Colonic mucosa (tissue), 4 donors: ENCODE results near the gene GLCE. TPM values are rescaled to one million over a fixed set of nuclear protein-coding genes. Genes with fewer than 3 reads are reported as not detected.

Experiments
- DNase-seq: peaks from one replicate; pipeline ENCODE4 v3.0.0-alpha.2; 2020
- H3K27ac ChIP-seq: fragments of 200-600 bp; one replicate; pipeline ENCODE4 v1.8.0; 2021
- H3K27me3 ChIP-seq: fragments of 200-600 bp; one replicate; pipeline ENCODE4 v1.8.0; 2021
- H3K36me3 ChIP-seq: fragments of 200-600 bp; one replicate; pipeline ENCODE4 v1.8.0; 2021
- H3K4me1 ChIP-seq: fragments of 200-600 bp; one replicate; pipeline ENCODE4 v1.8.0; 2021; ENCODE audit warnings: mild to moderate bottlenecking
- H3K4me3 ChIP-seq: fragments of 200-600 bp; one replicate; pipeline ENCODE4 v1.8.0; 2021
- H3K9ac ChIP-seq, 2 donors: one replicate each; pipeline ENCODE4 v1.7.0; 2013; ENCODE audit warnings: control low read depth in 2 of 2, low read depth in 2 of 2, low read length in 2 of 2
- H3K9me3 ChIP-seq: fragments of 200-600 bp; one replicate; pipeline ENCODE4 v1.8.0; 2021
- intact Hi-C: fragments of 100-400 bp; cut with DNase I; formaldehyde crosslinking; loops from one replicate; pipeline ENCODE4 v1.14.1; 2022
- total RNA-seq, 2 donors: library from RNA; stranded (reverse); fragmentation: NEBNext Ultra II Directional in 1 of 2; extraction: Animal tissue kit (Norgen Biotek cat#: 25700) in 1 of 2; gene quantifications; one replicate each; pipeline ENCODE4 v1.2.1, GENCODE V29; 2021
- TF ChIP-seq, protein P1 (sequence below): fragments of 200-600 bp; IDR thresholded peaks from one replicate; pipeline ENCODE4 v1.8.0; 2022; ENCODE audit warnings: antibody characterized with exemption, mild to moderate bottlenecking
- donor health status: healthy.
- donor health status: DM: no; HTN: no; CAD: no.
- donor health status: DM: no; HTN: no; CAD: no.

The GLCE gene
- total RNA-seq, 2 donors from 2014 or later = 28.0 to 61.1 TPM

DNA sequence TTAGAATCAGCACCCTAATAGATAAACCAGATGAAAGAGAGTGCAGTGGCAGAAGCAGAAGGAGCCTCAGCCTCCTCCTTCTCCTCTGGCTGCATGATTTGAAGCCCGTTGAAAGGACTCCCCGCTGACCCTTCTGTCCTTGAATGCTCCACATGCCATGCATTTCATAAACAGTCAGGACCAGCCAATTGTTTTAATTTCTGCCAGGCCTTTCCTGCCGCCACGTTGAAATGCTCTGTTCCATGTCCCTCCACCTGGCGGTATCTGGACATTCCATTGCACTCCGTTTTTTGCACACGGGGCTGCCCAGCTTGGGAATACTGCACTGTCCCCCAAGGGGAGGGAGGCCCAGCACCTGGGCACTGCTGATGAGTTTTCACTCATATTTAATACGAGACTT is 35.2 kb upstream of the GLCE start:
- H3K27ac ChIP-seq = no peak overlapping the region
- TF ChIP-seq, protein P1, sequence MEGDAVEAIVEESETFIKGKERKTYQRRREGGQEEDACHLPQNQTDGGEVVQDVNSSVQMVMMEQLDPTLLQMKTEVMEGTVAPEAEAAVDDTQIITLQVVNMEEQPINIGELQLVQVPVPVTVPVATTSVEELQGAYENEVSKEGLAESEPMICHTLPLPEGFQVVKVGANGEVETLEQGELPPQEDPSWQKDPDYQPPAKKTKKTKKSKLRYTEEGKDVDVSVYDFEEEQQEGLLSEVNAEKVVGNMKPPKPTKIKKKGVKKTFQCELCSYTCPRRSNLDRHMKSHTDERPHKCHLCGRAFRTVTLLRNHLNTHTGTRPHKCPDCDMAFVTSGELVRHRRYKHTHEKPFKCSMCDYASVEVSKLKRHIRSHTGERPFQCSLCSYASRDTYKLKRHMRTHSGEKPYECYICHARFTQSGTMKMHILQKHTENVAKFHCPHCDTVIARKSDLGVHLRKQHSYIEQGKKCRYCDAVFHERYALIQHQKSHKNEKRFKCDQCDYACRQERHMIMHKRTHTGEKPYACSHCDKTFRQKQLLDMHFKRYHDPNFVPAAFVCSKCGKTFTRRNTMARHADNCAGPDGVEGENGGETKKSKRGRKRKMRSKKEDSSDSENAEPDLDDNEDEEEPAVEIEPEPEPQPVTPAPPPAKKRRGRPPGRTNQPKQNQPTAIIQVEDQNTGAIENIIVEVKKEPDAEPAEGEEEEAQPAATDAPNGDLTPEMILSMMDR = no peak

DNA sequence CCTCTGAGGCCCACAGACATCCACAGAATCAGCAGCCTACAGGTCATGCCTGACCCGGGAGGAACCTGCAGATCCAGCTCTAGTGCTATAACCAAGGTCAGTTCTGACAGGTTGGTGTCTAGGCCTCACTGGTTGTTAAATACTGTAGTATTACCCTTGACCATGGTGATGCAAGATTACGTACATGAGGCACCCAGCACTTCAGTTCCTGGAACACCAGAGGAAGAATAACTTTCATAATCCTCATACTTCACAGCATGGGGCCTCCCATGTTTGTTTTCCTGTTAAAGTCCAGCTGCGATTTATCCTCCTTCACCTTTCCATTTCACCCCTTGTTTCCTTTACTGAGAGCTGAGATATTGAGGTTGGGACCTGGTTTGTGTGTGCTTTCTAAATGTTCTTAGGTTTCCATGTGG is 34.4 kb upstream of the GLCE start:
- no peaks in the 10 kb centered on the region for H3K9me3 ChIP-seq
- no peaks in the 10 kb centered on the region for H3K4me1 ChIP-seq
- H3K27me3 ChIP-seq = no peaks in the 10 kb centered on the region
- no peak overlapping the region for H3K9ac ChIP-seq
- TF ChIP-seq, protein P1 = no peak
- H3K36me3 ChIP-seq = no peaks in the 10 kb centered on the region
- no peak overlapping the region for H3K27ac ChIP-seq
- DNase-seq = peak; percentile 35
- intact Hi-C loops = no loop called here
- no peak overlapping the region for H3K4me3 ChIP-seq

More for the DNA sequence above, 35.2 kb upstream of the GLCE start:
- Histone ChIP-seq H3K9me3 (no peaks in the 10 kb centered on the region), H3K4me3 (no peak overlapping the region), H3K9ac (no peak overlapping the region), H3K27me3 (no peaks in the 10 kb centered on the region), H3K36me3 (no peaks in the 10 kb centered on the region), H3K4me1 (no peaks in the 10 kb centered on the region)
- DNase-seq = no peak
- intact Hi-C loops = no loop called here

DNA sequence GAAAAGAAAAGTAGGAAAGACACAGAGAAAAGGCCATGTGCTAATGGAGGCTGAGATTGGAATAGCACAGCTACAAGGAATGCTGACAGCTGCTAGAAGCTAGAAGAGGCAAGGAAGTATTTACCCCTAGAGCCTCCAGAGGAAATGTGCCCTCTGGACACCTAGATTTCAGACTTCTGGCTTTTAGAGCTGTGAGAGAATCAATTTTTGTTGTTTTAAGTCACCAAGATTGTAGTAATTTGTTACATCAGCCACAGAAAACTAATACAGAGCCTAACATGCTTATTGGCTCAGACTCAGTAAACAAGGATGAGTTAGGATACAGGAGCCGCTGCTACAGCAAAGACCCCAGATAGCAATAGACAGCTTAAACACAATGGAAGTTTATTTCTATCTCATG is 33.1 kb upstream of the GLCE start:
- Histone ChIP-seq H3K9me3 (no peaks in the 10 kb centered on the region), H3K4me3 (no peak overlapping the region), H3K4me1 (no peaks in the 10 kb centered on the region), H3K27ac (no peak overlapping the region), H3K27me3 (no peaks in the 10 kb centered on the region), H3K9ac (no peak overlapping the region), H3K36me3 (no peaks in the 10 kb centered on the region)
- no peak for DNase-seq
- intact Hi-C loops = no loop called here
- TF ChIP-seq, protein P1 = no peak

DNA sequence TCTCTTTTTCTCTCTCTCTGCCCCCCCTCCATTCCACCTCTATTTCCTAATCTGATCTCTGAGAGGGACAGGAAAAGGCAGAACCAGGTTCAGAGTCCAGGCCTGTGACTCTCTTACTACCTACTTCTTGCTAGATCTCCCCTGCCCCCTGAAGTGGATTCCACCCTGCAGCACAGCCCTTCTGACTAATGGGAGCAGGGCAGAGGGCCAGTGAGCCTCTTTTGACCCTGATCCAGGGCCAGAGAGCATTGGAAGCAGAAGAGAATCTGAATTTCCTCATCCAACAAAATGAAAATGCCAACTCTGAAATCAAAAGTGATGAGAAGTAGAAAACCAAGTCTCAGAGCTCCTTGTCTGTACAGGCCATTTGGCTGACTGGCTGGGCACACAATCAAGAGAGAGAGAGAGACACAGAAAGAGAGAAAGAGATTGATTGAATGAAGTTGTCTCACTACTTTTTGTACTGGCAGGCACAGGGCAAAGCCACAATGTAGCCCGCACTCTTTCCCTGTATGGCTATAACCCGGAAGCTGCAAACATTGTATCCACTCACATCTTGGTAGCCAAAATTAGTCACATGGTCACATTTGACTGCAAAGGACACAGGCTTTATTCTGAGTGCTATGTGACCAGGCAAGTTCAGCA is 31.6 kb upstream of the GLCE start:
- H3K27me3 ChIP-seq = no peaks in the 10 kb centered on the region
- DNase-seq = peak; percentile 29
- no peaks in the 10 kb centered on the region for H3K36me3 ChIP-seq
- H3K4me1 ChIP-seq = no peaks in the 10 kb centered on the region
- H3K9me3 ChIP-seq = no peaks in the 10 kb centered on the region
- TF ChIP-seq, protein P1 = no peak
- no peak overlapping the region for H3K9ac ChIP-seq
- H3K27ac ChIP-seq = no peak overlapping the region
- intact Hi-C loops = no loop called here
- H3K4me3 ChIP-seq = no peak overlapping the region

DNA sequence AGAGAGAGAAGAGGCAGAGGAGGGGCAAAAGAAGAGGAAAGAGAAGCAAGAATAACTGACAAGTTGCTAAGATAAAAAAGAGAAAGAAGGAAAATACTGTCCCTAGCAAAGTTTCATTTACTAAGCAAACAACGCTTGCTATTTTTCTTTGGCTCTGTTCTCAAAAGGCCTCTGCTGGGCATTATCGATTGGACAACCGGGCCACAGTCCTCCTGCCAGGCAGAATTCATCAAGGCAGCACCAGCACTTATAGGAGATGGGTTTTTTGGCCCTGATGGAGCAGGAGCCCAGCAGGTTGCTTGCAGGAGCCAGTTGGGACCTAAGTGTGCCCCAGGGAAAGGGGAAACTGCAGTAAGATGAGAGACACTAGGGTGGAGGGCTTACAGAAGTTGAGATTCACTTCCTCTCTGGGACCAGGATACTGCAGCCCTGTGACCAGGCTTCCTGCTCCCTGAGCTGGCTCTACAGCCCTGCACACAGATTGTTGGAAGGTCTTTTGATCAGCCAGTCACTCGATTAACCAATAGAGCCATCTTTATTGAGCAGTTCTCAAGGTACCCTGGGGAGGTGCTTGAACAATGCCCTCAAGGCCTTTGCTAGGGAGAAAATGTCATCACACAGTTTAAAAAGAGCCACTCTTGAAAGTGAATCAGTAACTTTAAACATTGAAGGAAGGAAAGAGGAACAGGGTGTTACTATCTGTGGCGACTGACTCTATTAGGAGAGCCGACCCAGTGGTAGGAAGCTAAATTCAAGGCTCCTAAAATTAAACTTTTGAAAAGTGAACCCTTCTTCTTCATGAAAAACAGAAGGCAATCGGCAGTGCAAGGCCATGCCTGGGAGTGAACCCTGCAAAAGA is 28.8 kb upstream of the GLCE start:
- intact Hi-C loops = no loop called here
- H3K4me3 ChIP-seq = no peak overlapping the region
- H3K27ac ChIP-seq = no peak overlapping the region
- no peaks in the 10 kb centered on the region for H3K36me3 ChIP-seq
- no peak for DNase-seq
- H3K27me3 ChIP-seq = no peaks in the 10 kb centered on the region
- no peaks in the 10 kb centered on the region for H3K4me1 ChIP-seq
- no peaks in the 10 kb centered on the region for H3K9me3 ChIP-seq
- H3K9ac ChIP-seq = no peak overlapping the region
- TF ChIP-seq, protein P1 = no peak
